HG03439 (cell line): Measurements from ENCODE around the gene TFDP1.

Experiments
- ATAC-seq: cut with Tn5 transposase; IDR thresholded peaks from one replicate; pipeline ENCODE4 v1.9.1; 2021; ENCODE audit warnings: mild to moderate bottlenecking, moderate library complexity; ENCODE audit not compliant: unreplicated experiment

Gene TFDP1, protein sequence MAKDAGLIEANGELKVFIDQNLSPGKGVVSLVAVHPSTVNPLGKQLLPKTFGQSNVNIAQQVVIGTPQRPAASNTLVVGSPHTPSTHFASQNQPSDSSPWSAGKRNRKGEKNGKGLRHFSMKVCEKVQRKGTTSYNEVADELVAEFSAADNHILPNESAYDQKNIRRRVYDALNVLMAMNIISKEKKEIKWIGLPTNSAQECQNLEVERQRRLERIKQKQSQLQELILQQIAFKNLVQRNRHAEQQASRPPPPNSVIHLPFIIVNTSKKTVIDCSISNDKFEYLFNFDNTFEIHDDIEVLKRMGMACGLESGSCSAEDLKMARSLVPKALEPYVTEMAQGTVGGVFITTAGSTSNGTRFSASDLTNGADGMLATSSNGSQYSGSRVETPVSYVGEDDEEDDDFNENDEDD

DNA sequence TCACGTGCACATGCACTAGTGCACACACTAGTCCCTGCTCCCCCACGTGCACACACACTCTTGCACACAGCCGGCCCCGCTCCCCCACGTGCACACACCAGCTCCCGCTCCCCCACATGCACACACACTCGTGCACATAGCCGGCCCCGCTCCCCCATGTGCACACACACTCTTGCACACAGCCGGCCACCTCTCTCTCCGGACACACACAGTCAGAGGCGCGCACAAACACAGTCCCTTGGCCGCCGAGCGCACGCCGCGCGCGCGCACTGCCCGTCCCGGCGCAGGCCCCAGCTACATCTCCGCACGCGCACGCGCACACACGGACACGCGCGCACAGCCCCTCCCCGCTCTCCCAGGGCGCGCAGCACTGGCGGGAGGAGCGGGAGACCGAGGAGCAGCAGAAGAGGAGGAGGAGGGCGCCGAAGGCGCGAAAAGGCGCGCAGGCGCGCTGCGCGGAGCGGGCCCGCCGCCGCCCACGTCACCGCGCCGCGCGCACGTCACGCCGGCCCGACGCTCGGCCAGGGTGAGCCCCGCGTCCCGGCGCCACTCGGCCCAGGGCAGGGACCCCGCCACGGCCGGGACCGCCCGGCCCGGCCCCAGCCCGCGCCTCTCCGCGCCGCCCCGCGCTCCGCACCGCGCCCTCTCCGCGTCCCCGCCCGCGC, at the start of gene TFDP1:
TSS of gene TFDP1 (plus strand) at position 549 of the 665 bp plus-strand sequence. CDS start 1,085 bp downstream, outside the sequence.
- peak; percentile 80 for ATAC-seq

DNA sequence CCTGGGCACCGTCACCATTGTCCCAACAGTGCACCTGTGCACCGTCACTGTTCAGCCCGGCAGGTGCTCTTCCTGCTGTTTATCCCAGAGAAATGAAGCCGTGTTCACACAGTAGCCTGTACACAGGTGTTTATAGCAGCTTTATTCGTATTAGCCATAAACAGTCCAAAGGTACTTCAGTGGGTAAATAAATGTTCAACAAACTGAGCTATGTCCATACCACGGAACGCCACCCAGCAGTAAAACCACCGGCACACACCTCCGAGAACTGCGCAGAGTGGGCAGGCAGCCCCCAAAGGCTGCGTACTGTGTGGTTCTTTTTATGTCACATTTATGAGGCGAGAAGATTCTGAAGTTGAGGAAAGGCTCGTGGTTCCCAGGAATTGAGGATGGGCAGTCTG, 49.2 kb upstream of the TFDP1 start:
- no peak for ATAC-seq

DNA sequence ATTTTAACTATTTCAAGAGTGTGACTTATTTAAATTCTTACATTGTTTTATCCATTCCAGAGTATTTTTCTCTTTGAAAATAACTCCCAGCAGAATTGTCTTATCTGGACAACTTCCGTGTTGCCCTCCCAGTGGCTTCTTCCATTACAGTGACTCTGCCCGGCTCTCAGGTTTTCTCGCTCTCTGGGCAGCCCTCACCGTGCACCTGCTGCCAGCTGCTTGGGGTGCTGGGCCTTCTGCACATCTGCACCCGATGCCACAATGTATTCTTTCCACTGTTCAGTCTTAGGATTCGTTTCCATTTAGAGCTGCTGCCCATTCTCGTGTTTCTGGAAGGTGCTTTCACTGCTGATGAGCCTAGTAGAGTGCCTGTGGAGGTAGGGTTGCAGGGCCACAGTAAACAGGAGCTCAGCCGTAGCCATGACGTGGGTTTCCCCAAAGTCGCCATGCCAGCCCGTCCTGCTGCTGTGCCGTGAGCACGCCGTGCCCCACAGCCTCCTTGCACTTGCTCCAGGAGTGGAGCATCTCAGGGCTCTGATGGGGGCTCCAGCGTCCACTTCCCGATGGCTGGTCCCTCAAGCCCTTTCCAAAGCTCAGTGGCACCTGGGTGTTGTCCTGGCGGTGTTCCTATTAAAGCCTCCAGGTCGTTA, 48.0 kb upstream of the TFDP1 start:
- no peak for ATAC-seq

DNA sequence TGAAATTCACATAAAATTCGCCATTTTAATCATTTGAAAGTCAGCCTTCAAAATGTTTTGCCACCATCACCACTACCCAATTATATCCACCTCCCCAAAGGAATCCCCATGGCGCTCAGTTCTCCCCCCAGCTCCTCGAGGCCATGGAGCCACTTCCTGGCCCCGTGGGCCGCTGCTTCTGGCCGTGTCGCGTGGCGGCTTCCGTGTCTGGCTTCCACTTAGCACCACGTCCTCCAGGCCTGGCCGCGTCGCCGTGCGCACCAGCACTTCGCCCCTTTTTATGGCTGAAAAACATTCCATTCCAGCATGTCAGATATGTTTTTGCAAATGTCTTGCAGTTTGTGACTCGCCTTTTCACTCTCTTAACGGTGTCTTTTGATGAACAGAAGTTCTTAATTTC, 47.3 kb upstream of the TFDP1 start:
- no peak for ATAC-seq

DNA sequence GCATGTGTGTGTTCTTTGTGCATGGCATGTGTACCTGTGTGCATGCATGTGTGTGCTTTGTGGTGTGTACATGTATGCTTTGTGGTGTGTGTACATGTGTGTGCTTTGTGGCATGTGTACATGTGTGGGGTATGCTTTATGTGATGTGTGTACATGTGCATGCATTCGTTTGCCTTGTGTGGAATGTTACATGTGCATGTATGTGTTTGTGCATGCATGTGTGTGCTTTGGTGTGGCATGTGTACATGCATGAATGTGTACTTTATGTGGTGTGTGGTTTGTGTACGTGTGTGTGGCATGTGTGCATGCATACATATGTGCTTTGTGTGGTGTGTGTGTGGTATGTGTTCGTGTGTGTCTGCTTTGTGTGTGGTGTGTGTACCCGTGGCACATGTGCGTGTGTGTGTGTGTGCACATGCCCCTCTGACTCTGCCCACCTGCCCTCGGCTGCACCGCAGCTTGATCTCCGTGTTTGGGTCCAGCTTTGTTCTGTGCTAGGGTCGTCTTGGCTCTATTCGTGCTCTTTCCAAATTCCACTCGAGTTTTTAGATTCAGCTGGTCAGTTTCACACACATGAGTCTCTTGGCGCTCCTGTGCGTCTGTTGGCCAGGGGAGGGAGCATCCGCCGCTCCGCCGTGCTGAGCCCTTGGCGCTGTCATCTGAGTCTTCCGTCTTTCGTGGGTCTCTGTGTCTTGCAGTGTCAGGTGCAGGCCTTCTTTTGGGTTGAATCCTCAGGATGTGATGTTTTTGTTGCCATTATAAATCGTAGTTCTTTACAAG, 46.5 kb upstream of the TFDP1 start:
- no peak for ATAC-seq

DNA sequence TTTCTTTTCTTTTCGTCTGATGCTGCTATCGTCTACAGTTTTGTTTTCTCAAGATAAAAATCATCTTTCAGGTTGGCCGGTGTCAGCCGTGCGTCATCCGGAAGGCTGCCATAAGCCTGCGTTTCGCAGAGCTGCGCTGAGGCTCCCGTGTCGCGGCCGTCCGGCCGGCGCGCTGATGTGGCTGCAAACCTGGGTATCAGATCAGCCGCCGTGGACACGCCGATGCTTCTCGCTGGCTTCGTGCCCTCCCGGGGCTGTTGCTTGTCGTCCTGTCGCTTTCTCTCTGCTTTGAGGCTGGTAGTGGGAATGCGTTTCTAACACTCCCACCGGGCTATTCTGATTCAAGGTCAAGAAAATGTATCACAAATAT, 45.9 kb upstream of the TFDP1 start:
- no peak for ATAC-seq

DNA sequence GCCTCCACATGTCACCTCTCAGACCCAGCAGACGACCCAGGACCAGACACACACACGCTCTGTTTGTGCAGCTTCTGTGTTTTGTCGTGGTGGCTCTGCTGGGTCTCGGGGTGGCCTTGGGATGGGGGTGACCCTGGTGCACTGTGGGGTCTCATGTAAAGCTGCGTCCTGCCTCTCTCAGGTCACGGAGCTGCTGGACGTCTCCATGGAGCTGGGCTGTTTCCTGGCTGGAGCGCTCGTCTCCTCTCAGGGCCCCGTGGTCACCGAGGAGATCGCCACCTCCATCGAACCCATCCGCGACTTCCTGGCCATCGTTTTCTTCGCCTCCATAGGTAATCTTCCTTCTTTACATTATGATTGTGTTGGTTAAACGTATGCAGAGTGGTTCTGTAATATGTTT, 45.4 kb upstream of the TFDP1 start:
- ATAC-seq = no peak

DNA sequence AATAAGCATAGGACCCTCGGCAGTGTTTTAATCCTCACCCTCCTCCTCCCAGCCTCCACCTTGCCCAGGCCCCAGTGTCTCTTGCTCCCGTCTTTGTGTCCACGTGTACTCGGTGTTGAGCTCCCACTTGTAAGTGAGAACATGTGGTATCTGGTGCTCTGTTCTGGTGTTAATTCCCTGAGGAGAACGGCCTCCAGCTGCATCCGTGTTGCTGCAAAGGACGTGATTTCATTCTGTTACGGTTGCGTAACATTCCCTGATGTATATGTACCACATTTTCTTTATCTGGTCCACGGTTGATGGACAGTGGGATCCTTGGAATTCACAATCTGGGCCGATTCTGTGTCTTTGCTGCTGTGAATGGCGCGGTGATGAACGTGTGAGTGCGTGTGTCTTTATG, 44.7 kb upstream of the TFDP1 start:
- ATAC-seq = no peak

DNA sequence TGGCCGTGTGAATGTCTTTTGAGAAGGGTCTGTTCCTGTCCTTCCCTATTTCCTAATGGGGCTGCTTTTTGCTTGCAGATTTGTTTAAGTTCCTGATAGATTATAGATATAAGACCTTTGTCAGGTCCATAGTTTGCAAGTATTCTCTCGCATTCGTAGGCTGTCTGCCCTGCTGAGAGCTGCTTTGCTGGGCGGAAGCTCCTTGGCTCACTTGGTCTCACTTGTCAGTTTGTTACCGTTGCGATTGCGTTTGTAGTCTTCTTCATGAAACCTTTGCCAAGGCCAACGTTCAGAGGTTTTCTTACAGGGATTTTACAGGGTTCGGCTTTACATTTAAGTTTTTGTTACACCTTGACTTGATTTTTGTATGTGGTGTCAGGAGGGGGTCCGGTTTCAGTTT, 44.0 kb upstream of the TFDP1 start:
- ATAC-seq = no peak

DNA sequence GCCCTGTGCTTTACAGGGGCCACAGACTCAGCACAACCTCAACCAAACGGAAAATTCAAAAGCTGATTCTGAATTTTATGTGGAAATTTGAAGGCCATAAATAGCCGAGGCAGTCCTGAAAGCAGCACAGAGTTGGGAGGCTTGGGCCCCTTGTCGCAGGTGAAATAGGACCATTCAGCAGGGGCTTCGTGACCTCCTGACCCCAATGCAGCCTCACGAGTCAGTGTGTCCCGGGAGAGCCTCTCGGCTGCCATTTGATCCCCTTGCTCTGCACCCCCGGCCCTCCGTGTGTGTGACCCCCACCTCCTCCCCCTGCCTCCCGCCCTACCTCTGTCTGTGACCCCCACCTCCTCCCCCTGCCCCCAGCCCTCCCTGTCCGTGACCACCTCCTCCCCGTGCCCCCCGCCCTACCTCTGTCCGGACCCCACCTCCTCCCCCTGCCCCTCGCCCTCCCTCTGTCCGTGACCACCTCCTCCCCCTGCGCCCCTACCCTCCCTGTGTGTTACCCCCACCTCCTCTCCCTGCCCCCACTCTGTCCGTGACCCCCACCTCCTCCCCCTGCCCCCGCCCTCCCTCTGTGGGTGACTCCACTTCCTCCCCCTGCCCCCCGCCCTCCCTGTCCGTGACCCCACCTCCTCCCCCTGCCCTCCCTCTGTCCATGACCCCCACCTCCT, 41.7 kb upstream of the TFDP1 start:
- ATAC-seq = no peak

DNA sequence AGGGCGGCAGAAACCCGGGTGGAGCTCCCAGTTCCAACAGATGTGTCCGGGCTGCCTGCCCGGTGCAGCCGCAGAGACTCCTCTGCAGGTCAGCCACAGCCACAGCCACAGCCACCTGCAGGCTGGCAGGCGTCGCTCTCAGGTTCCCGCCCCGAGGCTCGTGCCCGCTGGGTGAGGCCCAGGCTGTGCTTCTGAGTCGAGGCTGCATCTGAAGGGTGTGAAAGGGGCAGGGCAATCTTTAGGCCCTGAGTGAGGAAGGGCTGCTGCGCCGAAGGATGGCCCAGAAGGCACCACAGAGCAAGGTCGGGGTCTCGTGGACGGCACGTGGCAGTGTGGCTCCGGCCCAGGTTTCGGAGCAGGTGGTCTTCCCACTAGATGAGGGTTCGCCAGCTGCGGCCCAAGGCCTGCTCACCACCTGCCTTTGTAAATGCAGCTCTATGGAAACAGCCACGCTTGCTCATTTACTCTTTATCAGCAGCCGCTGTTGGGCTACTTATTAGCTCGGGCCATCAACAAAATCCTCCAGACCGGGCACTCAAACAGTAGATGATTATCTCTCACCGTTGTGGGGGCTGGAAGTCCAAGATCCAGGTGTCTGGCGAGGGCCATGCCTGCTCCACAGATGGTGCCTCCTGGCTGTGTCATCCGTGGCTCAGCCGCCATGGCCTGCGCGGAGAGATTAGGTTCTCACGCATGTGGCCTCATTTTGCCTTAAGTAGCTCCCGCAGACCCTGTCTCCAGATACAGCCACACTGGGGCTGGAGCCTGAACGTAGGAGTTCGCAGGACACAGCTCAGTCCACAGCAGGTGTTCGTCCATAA, 40.3 kb upstream of the TFDP1 start:
- no peak for ATAC-seq

DNA sequence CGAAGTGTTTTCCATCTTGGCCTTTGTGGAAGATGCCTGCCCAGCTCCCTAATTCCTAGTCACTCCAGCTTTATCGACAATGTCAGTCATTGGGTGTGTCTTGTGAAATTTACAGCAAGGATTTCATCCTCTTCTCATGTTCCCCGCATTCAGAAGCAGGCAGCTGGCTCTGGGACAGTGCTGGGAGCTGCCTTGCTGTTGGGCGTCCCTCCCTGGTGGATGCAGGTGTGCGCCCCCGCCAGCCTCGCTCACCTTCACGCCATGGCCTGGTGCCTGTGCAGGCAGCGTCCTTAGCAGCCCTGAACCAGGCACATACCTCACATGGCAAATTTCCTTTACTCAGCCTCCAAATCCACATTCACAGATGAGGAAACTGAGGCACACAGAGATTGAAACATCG, 39.7 kb upstream of the TFDP1 start:
- ATAC-seq = no peak

DNA sequence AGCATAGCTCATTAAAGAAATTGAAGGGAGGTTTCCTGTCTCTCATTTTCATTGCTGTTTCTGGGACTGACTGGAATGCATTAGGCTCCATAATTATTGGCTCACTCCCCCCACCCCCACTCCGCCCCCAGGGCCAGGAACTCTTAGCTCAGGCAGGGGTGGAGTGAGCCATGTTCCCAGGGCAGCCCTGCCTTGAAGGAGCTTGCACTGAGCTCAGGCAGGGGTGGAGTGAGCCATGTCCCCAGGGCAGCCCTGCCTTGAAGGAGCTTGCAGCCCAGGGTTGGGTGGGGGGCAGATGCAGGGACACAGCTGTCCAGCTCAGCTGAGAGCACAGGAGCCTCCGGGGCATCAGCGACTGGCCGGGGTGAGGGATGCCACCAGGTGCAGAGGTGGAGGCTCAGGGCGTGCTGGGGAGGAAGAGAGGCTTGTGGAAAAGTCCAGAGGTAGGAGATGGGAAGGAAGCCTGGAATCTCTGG, 39.1 kb upstream of the TFDP1 start:
- no peak for ATAC-seq

DNA sequence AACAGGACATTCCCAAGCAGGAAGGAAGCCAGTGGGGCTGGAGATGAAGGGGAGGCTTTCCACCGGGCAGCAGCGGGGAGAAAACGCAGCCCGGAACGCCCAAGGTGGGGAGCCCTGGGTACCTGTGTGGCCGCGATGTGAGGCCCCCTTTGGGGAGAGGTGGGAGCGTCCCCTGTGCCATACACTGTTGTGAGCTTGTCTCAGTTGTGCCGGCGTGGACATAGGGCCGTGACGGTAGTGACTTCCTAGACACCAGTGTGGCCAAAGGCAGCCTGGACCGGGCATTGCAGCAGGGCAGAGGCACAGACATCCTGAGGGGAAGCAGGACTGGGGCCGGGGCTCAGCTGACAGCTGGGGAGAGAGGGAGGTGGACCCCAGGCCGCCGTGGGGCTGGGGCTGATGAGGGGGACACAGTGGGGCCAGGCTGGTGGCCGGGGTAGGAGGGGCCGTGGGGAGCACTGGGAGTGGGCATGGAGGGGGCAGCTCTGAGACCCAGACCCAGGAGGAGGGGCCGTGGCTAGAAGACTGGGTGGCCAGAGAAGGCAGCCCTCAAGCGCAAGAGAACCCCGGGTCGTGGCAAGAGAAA, 38.5 kb upstream of the TFDP1 start:
- ATAC-seq = no peak

DNA sequence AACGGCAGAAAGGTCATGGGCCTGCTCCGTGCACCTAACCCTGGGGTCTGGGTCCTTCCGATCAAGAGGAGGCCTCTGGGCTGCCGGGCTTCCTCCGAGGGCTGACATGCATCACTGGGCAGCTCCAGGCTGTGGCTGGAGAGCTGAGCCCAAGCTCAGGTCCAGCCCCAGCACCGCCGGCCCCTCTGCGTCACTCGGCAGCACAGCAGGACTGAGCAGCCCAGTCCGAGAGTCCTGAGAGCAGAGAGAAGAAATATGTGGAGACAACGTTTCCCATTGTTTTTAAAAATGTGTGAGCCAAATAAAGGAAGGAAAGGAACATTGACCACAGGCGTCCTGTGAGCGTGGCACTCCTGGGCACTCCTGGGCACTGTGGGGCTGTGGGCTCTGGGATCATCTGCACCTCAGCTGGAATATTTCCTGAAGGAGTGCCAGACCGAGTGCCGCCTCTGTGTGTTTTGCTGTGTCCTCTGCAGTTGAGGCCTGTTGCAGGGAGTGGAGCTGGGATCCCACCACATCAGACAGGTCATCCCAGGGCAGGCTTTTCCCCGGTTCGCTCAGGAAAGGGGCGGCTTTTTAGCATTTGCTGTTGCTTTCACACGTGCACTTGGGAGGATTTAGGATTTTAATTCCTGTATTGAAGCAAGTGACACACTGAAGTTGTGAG, 37.8 kb upstream of the TFDP1 start:
- no peak for ATAC-seq

DNA sequence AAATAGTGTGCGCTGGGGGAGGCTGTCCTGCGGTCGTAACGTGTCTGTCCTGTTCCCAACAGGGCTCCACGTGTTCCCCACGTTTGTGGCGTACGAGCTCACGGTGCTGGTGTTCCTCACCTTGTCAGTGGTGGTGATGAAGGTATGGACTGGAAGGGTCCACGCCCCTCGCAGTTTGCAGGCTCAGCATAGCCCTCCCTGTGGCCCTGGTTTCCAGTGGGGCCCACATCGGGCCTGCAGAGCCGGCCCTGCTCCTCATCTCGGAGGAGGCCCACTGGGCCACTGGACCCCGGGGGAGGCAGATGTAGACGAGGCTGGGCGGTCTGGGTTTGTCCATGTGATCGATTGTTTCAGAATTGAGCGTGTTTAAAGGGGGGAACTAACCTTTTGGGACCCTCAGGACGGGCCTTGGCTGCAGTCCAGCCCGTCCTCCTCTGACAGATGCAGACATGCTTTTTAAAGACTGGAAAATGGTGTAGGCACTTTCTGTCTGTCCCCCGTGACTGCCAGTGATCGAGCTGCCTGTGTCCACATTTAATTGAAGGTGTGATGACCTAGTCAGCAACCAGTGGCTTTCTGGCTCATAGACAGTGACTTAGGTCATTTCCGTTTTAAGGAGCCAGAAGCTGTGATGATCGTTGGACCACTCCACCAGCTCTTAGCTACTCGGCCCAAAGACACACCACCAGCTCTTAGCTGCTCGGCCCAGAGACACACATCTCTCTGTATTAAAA, 37.1 kb upstream of the TFDP1 start:
- ATAC-seq = no peak

DNA sequence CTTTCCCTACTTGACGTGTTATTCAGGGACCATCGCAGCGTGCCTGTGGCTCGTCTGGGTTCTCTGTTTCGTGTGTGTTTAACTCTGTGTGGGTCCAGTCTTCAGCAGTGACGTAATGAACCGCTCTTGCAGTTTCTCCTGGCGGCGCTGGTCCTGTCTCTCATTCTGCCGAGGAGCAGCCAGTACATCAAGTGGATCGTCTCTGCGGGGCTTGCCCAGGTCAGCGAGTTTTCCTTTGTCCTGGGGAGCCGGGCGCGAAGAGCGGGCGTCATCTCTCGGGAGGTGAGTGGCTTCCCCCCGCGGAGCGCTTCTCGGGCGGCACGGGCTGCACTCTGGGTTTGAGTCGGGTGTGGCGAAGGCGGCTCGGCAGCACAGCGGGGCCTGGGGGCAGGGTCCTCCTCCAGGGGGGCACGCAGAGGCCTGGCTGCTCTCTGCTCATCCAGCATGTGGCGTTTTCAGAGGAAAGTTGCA, 36.3 kb upstream of the TFDP1 start:
- no peak for ATAC-seq
